Mesothelial cell of epicardium (in vitro differentiated cells): ENCODE data around the gene ZNF831. TPM values are rescaled to one million over a fixed set of nuclear protein-coding genes. Genes with fewer than 3 reads are reported as not detected.

Experiments
- DNase-seq, 2 experiments: peaks; one replicate each; pipeline ENCODE4 v3.0.0; 2021; ENCODE audit warnings: low spot score in 2 of 2; ENCODE audit not compliant: unreplicated experiment in 2 of 2
- H3K27ac Mint-ChIP-seq: 2 replicates; pipeline ENCODE4 v1.8.0; 2021; ENCODE audit warnings: mixed read lengths
- H3K27me3 Mint-ChIP-seq: 2 replicates; pipeline ENCODE4 v1.8.0; 2021; ENCODE audit warnings: low read depth, mixed read lengths
- H3K36me3 Mint-ChIP-seq: 2 replicates; pipeline ENCODE4 v1.8.0; 2021; ENCODE audit warnings: mixed read lengths
- H3K4me1 Mint-ChIP-seq: 2 replicates; pipeline ENCODE4 v1.8.0; 2021; ENCODE audit warnings: mixed read lengths
- H3K4me3 Mint-ChIP-seq: 2 replicates; pipeline ENCODE4 v1.8.0; 2021; ENCODE audit warnings: mild to moderate bottlenecking, moderate library complexity, mixed read lengths
- H3K9me3 Mint-ChIP-seq: 2 replicates; pipeline ENCODE4 v1.8.0; 2021; ENCODE audit warnings: mixed read lengths
- CTCF ChIP-seq: fragments of 200-600 bp; sonication (generic); IDR thresholded peaks from one replicate; pipeline ENCODE4 v1.5.0; 2021; ENCODE audit warnings: antibody characterized with exemption; ENCODE audit not compliant: unreplicated experiment
- total RNA-seq: library from RNA; stranded (reverse); gene quantifications from 3 replicates; pipeline ENCODE4 v1.2.1, GENCODE V29; 2021

The ZNF831 gene
- total RNA-seq, 1 donor from 2014 or later: 0.02 TPM

- Mint-ChIP-seq H3K36me3 (no peaks in the 10 kb centered on the region), H3K27me3 (peaks cover 64% of the 10 kb centered on the region), H3K9me3 (peaks cover 4% of the 10 kb centered on the region), H3K4me3 (no peak overlapping the region), H3K27ac (no peak overlapping the region), H3K4me1 (no peaks in the 10 kb centered on the region)
- no peak for TF ChIP-seq CTCF
- DNase-seq: no peak
These were observed 41.4 kb downstream of the ZNF831 start for GRCh38 chr20:59205044-59205443.

DNA sequence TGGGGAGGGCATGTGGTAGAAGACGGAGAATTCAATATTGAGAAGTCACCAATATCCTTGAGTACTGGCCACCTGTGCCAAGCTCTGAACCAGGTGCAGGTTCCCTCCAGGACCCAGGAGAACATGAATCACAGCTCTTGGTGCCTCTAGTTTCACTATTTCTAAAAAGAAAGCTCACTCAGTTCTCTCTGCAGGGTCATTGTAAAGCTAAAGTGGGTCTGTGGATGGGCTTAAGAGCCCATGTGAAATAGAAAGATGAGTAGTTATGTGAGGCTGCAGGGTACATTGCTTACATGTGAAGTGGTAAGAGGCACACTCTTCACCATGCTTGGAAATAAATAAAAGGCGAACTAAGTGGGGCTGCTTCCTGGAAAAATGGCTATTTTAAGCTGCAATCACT, 43.6 kb downstream of the ZNF831 start:
- DNase-seq: no peak
- H3K27ac Mint-ChIP-seq: no peak overlapping the region
- no peaks in the 10 kb centered on the region for H3K36me3 Mint-ChIP-seq
- no peaks in the 10 kb centered on the region for H3K9me3 Mint-ChIP-seq
- peaks cover 54% of the 10 kb centered on the region for H3K27me3 Mint-ChIP-seq
- no peak overlapping the region for H3K4me3 Mint-ChIP-seq
- H3K4me1 Mint-ChIP-seq: peaks cover 8% of the 10 kb centered on the region
- TF ChIP-seq CTCF: no peak

DNA sequence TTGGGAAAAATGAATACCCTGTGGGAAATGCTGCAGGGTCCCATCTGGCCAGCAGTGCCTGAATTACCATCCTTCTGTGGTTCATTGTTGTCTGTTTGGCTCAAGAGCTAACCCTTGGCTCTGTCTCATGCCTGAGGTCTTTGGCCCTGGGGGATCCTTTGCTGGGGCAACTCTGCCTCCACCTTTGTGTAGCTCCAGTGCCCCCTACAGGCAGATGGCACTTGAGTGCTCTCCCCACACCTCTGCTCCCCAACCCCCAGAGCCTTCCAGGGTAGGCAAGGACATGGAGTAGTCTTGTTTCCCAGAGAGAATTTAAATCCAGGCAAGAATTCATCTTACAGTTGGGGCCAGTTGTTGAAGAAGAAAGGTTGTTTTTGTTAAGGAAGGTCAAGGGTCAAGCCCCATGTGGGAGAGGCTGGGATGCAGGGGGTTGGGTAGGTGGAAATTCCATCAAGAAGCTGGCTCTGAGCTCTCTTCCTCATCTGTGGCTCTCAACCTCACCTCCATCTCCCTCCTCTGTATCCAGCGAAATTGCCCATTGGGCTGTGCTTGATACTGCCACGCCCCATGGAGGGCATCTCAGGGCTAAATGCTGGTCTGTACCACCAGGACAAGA, 44.2 kb downstream of the ZNF831 start:
- peaks cover 8% of the 10 kb centered on the region for H3K4me1 Mint-ChIP-seq
- H3K27me3 Mint-ChIP-seq: peaks cover 54% of the 10 kb centered on the region
- H3K9me3 Mint-ChIP-seq: no peaks in the 10 kb centered on the region
- H3K4me3 Mint-ChIP-seq: no peak overlapping the region
- H3K27ac Mint-ChIP-seq: no peak overlapping the region
- H3K36me3 Mint-ChIP-seq: no peaks in the 10 kb centered on the region
- TF ChIP-seq CTCF: no peak
- DNase-seq: no peak

GRCh38 chr20:59210186-59210585, 46.6 kb downstream of the ZNF831 start:
- no peaks in the 10 kb centered on the region for H3K9me3 Mint-ChIP-seq
- H3K4me1 Mint-ChIP-seq: peaks cover 21% of the 10 kb centered on the region
- peaks cover 37% of the 10 kb centered on the region for H3K27me3 Mint-ChIP-seq
- H3K4me3 Mint-ChIP-seq: no peak overlapping the region
- H3K36me3 Mint-ChIP-seq: no peaks in the 10 kb centered on the region
- no peak overlapping the region for H3K27ac Mint-ChIP-seq
- no peak for TF ChIP-seq CTCF
- no peak for DNase-seq

DNA sequence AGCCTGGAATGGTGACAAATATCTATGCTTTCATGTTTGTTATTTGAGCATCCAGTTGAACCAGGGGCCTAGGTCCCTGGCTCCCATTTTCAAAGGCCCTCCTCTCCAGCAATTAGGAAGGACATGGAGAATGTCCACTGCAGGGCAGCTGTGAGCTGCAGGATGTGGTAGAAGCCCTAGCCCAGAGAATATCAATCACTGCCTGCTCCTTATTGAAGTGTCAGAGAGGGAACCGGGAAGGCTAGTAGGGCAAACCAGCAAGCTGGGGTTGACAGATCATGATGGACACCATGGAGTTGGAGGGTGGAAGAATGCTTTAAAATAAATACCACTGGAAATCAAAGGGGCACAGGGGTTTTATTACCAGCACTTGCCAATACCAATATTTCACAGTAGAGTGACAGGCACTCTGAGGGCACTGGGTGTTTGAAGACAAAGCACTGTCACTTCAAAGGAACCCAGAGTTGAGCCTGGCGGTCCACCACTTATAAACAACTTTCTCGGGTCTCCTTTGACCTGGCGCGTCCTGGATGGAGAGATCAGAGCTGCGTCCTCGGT, 47.7 kb downstream of the ZNF831 start:
- H3K4me1 Mint-ChIP-seq: peaks cover 25% of the 10 kb centered on the region
- no peak for DNase-seq
- no peak for TF ChIP-seq CTCF
- H3K27ac Mint-ChIP-seq: no peak overlapping the region
- no peaks in the 10 kb centered on the region for H3K9me3 Mint-ChIP-seq
- H3K27me3 Mint-ChIP-seq: peaks cover 35% of the 10 kb centered on the region
- no peak overlapping the region for H3K4me3 Mint-ChIP-seq
- no peaks in the 10 kb centered on the region for H3K36me3 Mint-ChIP-seq

DNA sequence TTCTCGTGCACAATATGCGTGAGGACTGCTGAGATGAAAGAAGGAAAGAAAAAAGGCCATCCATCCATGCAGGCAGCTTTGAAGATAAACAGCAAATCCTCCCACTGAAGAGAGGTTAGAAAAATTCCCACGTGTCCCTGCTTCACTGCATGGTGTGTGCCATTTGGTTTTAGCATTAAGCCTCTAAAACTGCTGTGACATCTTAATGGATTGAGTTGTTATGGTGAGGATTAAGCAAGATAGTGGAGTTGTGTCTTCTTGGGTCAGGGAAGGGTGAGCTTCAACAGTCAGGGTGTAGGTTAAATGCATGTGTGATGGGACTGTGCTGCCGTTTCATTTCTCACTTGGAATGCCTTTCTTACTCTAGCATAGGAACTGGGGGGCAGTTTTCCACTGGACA, 50.5 kb downstream of the ZNF831 start:
- H3K9me3 Mint-ChIP-seq: no peaks in the 10 kb centered on the region
- H3K4me1 Mint-ChIP-seq: peaks cover 34% of the 10 kb centered on the region
- no peak for DNase-seq
- H3K36me3 Mint-ChIP-seq: no peaks in the 10 kb centered on the region
- TF ChIP-seq CTCF: no peak
- H3K27me3 Mint-ChIP-seq: peaks cover 17% of the 10 kb centered on the region
- H3K27ac Mint-ChIP-seq: peak overlapping the region; percentile 51
- no peak overlapping the region for H3K4me3 Mint-ChIP-seq
